OCI-LY1 (cell line): ENCODE data around the gene KCNT1.

ENCODE experiments used
- H2AFZ ChIP-seq: fragments of 200-600 bp; sonication (generic), shearing (Covaris generic); 2 replicates; pipeline ENCODE4 v1.6.0; 2014; ENCODE audit warnings: antibody characterized with exemption, mild to moderate bottlenecking, low read length
- H3F3A ChIP-seq: fragments of 200-600 bp; sonication (generic), shearing (Covaris generic); 2 replicates; pipeline ENCODE4 v1.6.0; 2014; ENCODE audit warnings: mild to moderate bottlenecking, antibody characterized with exemption, low read length, moderate library complexity; ENCODE audit not compliant: insufficient read depth
- H3K27ac ChIP-seq: fragments of 200-600 bp; sonication (generic); 2 replicates; pipeline ENCODE4 v1.5.1; 2014; ENCODE audit warnings: low read length, mixed run types, mild to moderate bottlenecking, low read depth; ENCODE audit not compliant: poor library complexity, severe bottlenecking
- H3K27me3 ChIP-seq: fragments of 200-600 bp; sonication (generic); 2 replicates; pipeline ENCODE4 v1.6.0; 2014; ENCODE audit warnings: antibody characterized with exemption, mild to moderate bottlenecking, low read length, moderate library complexity; ENCODE audit not compliant: insufficient read depth
- H3K36me3 ChIP-seq: fragments of 200-600 bp; sonication (generic); 2 replicates; pipeline ENCODE4 v1.6.1; 2014; ENCODE audit warnings: mild to moderate bottlenecking, antibody characterized with exemption, low read length, moderate library complexity, mixed read lengths; ENCODE audit not compliant: insufficient read depth
- H3K4me1 ChIP-seq: fragments of 200-600 bp; sonication (generic); 2 replicates; pipeline ENCODE4 v1.5.1; 2014; ENCODE audit warnings: mild to moderate bottlenecking, low read length, moderate library complexity; ENCODE audit not compliant: insufficient read depth, severe bottlenecking
- H3K4me2 ChIP-seq: fragments of 200-600 bp; sonication (generic), shearing (Covaris generic); 2 replicates; pipeline ENCODE4 v1.6.1; 2014; ENCODE audit warnings: low read length
- H3K4me3 ChIP-seq: fragments of 200-600 bp; sonication (generic); 2 replicates; pipeline ENCODE4 v1.5.1; 2014; ENCODE audit warnings: low read length, low read depth, mild to moderate bottlenecking, mixed read lengths; ENCODE audit not compliant: poor library complexity, severe bottlenecking
- H3K79me2 ChIP-seq: fragments of 200-600 bp; shearing (Covaris generic); 2 replicates; pipeline ENCODE4 v1.6.1; 2016; ENCODE audit warnings: mixed run types, low read length, mixed read lengths; ENCODE audit not compliant: insufficient read depth
- H3K9ac ChIP-seq: fragments of 200-600 bp; sonication (generic), shearing (Covaris generic); 2 replicates; pipeline ENCODE4 v1.6.1; 2014; ENCODE audit warnings: mild to moderate bottlenecking, low read length, mixed read lengths
- H3K9me2 ChIP-seq: fragments of 200-600 bp; sonication (generic), shearing (Covaris generic); 2 replicates; pipeline ENCODE4 v1.6.1; 2014; ENCODE audit warnings: low read depth, mild to moderate bottlenecking, low read length, mixed read lengths
- H3K9me3 ChIP-seq: fragments of 200-600 bp; shearing (Covaris generic); 2 replicates; pipeline ENCODE4 v1.6.1; 2014; ENCODE audit warnings: low read length, mixed read lengths
- H4K20me1 ChIP-seq: fragments of 200-600 bp; sonication (generic), shearing (Covaris generic); 2 replicates; pipeline ENCODE4 v1.6.0; 2016; ENCODE audit warnings: mild to moderate bottlenecking, low read length; ENCODE audit not compliant: insufficient read depth
- EZH2 ChIP-seq: fragments of 200-600 bp; sonication (generic), shearing (Covaris generic); IDR thresholded peaks from 2 replicates; pipeline ENCODE4 v1.8.0; 2017; ENCODE audit warnings: borderline replicate concordance, mixed run types, mild to moderate bottlenecking, antibody characterized with exemption, low read length, moderate library complexity, mixed read lengths
- TF ChIP-seq, protein P1 (sequence below): fragments of 200-600 bp; sonication (generic), shearing (Covaris generic); IDR thresholded peaks from 2 replicates; pipeline ENCODE4 v1.5.1; 2017; ENCODE audit warnings: mild to moderate bottlenecking, antibody characterized with exemption, low read length, moderate library complexity, mixed read lengths

Gene KCNT1

GRCh38 chr9:135790356-135790755, 88.4 kb downstream of the KCNT1 start:
- Histone ChIP-seq H3K4me1 (no peaks in the 10 kb centered on the region), H3K4me3 (no peak overlapping the region), H4K20me1 (no peaks in the 10 kb centered on the region), H3F3A (no peaks in the 10 kb centered on the region), H3K27me3 (no peaks in the 10 kb centered on the region; the same call in 1 of the 2 replicates), H3K9me3 (no peaks in the 10 kb centered on the region), H3K36me3 (no peaks in the 10 kb centered on the region), H3K79me2 (no peaks in the 10 kb centered on the region), H3K27ac (no peak overlapping the region), H3K9me2 (no peaks in the 10 kb centered on the region), H3K4me2 (no peak overlapping the region), H2AFZ (no peak overlapping the region), H3K9ac (no peak overlapping the region)
- no peak for TF ChIP-seq EZH2
- TF ChIP-seq, protein P1, sequence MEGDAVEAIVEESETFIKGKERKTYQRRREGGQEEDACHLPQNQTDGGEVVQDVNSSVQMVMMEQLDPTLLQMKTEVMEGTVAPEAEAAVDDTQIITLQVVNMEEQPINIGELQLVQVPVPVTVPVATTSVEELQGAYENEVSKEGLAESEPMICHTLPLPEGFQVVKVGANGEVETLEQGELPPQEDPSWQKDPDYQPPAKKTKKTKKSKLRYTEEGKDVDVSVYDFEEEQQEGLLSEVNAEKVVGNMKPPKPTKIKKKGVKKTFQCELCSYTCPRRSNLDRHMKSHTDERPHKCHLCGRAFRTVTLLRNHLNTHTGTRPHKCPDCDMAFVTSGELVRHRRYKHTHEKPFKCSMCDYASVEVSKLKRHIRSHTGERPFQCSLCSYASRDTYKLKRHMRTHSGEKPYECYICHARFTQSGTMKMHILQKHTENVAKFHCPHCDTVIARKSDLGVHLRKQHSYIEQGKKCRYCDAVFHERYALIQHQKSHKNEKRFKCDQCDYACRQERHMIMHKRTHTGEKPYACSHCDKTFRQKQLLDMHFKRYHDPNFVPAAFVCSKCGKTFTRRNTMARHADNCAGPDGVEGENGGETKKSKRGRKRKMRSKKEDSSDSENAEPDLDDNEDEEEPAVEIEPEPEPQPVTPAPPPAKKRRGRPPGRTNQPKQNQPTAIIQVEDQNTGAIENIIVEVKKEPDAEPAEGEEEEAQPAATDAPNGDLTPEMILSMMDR: no peak

GRCh38 chr9:135790850-135791249, 88.9 kb downstream of the KCNT1 start:
- H3K9me2 ChIP-seq: no peaks in the 10 kb centered on the region
- no peaks in the 10 kb centered on the region for H3K4me1 ChIP-seq
- no peaks in the 10 kb centered on the region for H3K36me3 ChIP-seq
- no peaks in the 10 kb centered on the region for H4K20me1 ChIP-seq
- H3K9ac ChIP-seq: no peak overlapping the region
- H3K27me3 ChIP-seq: no peaks in the 10 kb centered on the region; the same call in 1 of the 2 replicates
- H3K27ac ChIP-seq: no peak overlapping the region
- H3F3A ChIP-seq: no peaks in the 10 kb centered on the region
- H2AFZ ChIP-seq: no peak overlapping the region
- no peaks in the 10 kb centered on the region for H3K79me2 ChIP-seq
- no peak overlapping the region for H3K4me2 ChIP-seq
- no peak for TF ChIP-seq EZH2
- TF ChIP-seq, protein P1: no peak
- no peak overlapping the region for H3K4me3 ChIP-seq
- H3K9me3 ChIP-seq: no peaks in the 10 kb centered on the region

- H3K27ac ChIP-seq: no peak overlapping the region
- H3K27me3 ChIP-seq: no peaks in the 10 kb centered on the region; the same call in 1 of the 2 replicates
- TF ChIP-seq, protein P1: no peak
Observed at GRCh38 chr9:135791431-135792267, 89.7 kb downstream of the KCNT1 start.

More at GRCh38 chr9:135791431-135792267, 89.7 kb downstream of the KCNT1 start:
- Histone ChIP-seq H3K4me1 (no peaks in the 10 kb centered on the region), H3K4me3 (no peak overlapping the region), H3K9me3 (no peaks in the 10 kb centered on the region), H3K36me3 (no peaks in the 10 kb centered on the region), H2AFZ (no peak overlapping the region), H3F3A (no peaks in the 10 kb centered on the region), H3K9ac (no peak overlapping the region), H3K4me2 (no peak overlapping the region), H4K20me1 (no peaks in the 10 kb centered on the region), H3K79me2 (no peaks in the 10 kb centered on the region), H3K9me2 (no peaks in the 10 kb centered on the region)
